NB4 (cell line): Measurements from ENCODE around the gene ORC4.

Experiments
- POLR2A ChIP-seq: IDR thresholded peaks from 2 replicates; pipeline ENCODE4 v1.6.1; 2011; ENCODE audit warnings: mild to moderate bottlenecking; ENCODE audit not compliant: insufficient read length; ENCODE audit errors: extremely low read depth
- TF ChIP-seq, protein P1 (sequence below): IDR thresholded peaks from one replicate; pipeline ENCODE4 v1.5.1; 2012; ENCODE audit warnings: low read depth, low read length

GRCh38 chr2:148022882-148023281 lies 2.3 kb upstream of the ORC4 start:
- TF ChIP-seq, protein P1, sequence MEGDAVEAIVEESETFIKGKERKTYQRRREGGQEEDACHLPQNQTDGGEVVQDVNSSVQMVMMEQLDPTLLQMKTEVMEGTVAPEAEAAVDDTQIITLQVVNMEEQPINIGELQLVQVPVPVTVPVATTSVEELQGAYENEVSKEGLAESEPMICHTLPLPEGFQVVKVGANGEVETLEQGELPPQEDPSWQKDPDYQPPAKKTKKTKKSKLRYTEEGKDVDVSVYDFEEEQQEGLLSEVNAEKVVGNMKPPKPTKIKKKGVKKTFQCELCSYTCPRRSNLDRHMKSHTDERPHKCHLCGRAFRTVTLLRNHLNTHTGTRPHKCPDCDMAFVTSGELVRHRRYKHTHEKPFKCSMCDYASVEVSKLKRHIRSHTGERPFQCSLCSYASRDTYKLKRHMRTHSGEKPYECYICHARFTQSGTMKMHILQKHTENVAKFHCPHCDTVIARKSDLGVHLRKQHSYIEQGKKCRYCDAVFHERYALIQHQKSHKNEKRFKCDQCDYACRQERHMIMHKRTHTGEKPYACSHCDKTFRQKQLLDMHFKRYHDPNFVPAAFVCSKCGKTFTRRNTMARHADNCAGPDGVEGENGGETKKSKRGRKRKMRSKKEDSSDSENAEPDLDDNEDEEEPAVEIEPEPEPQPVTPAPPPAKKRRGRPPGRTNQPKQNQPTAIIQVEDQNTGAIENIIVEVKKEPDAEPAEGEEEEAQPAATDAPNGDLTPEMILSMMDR = no peak
- TF ChIP-seq POLR2A = no peak
